GM12892 (cell line): ENCODE data around the gene GRIA1.

Experiments
- POLR2A ChIP-seq: IDR thresholded peaks from 2 replicates; pipeline ENCODE4 v1.6.1; 2011; ENCODE audit warnings: low read depth, low read length, control low read depth
- POLR2AphosphoS5 ChIP-seq: IDR thresholded peaks from 2 replicates; pipeline ENCODE4 v1.6.1; 2011; ENCODE audit warnings: low read depth, low read length, control low read depth

- TF ChIP-seq POLR2A (no peak), POLR2AphosphoS5 (no peak)
Measured at GRCh38 chr5:153783362-153783658, 292.8 kb downstream of the GRIA1 start.
